GM19397 (cell line): ENCODE data around the gene ZNF716.
"Not testable (repeated sequence)": the region's sequence is repeated elsewhere in the genome, so short reads cannot be mapped to it uniquely, and the experiment has no call there.

Source experiments
- ATAC-seq: cut with Tn5 transposase; IDR thresholded peaks from one replicate; pipeline ENCODE4 v1.9.1; 2021; ENCODE audit warnings: mild to moderate bottlenecking, moderate library complexity; ENCODE audit not compliant: unreplicated experiment

The ZNF716 gene

GRCh38 chr7:57425969-57426628, 23.9 kb upstream of the ZNF716 start:
- ATAC-seq: no peak

DNA sequence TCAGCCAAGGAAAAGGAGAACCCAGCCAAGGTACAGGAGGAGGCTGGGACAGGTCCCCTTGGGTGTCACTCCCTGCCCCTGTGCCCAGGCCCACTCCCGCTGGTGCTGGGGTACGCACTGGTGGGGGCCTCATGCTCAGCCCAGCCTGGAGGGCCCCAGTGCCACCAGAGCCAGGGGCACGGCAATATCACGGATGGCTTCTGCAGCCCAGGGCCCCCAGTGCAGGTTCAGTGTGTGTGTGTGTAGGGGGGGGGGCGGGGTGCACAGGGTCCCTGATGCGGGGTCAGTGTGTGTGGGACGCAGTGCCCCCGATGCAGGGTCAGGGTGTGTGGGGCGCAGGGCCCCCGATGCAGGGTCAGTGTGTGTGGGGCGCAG, 23.4 kb upstream of the ZNF716 start:
- ATAC-seq: no peak

DNA sequence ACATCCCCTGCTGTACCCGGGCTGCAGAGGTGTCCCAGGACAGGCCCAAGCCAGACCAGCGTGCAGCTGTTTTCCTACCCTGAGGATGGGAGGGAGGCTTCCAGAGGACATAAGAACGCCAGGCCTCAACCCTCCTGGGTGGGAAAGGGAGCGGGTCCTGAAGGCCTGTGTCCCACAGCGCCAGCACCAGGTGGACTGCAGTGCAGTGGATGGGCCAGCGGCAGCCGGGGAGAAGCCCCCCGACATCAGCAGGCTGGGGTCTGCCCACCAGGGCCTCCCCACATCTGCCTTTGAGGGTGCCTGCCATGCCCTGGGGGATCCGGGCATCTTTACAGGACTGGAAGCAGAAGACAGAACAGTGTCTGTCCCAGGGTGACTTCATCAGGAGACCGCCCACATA, 22.8 kb upstream of the ZNF716 start:
- ATAC-seq: no peak

- no peak for ATAC-seq
Observed at GRCh38 chr7:57427594-57427993, 22.4 kb upstream of the ZNF716 start.

- no peak for ATAC-seq
Observed at GRCh38 chr7:57432583-57432982, 17.4 kb upstream of the ZNF716 start.

DNA sequence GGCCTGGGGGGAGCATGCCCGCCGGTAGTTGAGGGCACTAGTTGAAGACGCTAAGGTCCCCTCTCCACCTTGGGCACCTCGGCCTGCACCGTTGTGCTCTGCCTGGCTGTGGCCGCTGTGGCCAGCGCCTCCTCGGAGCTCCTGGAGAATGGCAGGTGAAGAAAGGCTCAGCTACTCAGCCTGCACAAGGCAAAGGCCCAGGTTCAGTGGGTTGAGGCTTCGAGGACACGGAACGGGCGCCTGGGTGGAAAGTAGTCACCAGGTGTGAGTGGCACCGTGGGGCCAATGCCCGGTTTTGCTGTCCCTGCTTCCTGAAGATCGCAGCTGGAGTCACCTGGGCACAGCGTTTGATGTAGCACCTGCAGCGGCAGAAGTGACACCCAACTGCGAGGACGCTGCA, 12.4 kb upstream of the ZNF716 start:
- ATAC-seq: no peak

DNA sequence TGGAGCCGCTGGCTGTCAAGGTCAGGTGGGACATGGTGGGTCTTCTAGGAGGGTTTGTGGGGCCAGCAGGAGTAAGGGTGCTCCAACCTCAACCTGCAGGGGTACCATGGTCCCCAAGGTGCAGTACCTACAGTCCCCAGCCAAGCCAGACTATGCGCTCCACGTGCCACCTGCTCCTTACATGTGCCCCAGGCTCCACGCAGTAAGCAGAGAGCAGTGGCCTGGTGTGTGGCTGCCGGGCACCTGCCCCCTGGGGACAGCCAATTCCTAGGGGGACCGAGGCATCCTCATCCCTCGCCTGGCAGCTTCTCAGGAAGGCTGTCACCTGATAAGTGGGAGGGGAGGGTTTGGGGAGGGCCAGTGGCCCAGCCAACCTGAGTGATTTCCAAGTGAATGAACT, 11.7 kb upstream of the ZNF716 start:
- ATAC-seq: no peak

GRCh38 chr7:57443567-57443966, 6.4 kb upstream of the ZNF716 start:
- ATAC-seq: no peak

DNA sequence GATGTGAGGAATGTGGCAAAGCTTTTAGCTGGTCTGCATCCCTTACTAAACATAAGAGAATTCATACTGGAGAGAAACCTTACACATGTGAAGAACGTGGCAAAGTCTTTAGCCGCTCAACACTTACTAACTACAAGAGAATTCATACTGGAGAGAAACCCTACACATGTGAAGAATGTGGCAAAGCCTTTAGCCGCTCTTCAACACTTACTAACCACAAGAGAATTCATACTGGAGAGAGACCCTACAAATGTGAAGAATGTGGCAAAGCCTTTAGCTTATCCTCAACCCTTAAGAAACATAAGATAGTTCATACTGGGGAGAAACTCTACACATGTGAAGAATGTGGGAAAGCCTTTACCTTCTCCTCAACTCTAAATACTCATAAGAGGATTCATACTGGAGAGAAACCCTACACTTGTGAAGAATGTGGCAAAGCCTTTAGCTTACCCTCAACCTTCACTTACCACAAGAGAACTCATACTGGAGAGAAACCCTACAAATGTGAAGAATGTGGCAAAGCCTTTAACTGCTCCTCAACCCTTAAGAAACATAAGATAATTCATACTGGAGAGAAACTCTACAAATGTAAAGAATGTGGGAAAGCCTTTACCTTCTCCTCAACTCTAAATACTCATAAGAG, 19.3 kb downstream of the ZNF716 start:
- ATAC-seq: not testable (repeated sequence)

DNA sequence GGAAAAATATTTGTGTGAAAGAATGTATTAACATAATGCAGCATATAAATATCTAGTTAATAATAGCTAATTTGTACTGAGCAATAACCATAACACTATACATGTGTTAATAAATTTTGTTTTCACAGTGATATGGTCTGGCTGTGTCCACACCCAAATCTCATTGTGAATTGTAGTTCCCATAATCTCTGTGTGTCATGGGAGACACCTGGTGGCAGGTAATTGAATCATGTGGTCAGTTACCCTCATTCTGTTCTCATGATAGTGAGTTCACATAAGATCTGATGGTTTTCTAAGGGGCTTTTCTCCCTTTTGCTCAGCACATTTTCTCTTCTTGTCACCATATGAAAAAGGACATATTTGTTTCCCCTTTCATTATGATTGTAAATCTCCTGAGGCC, 30.3 kb downstream of the ZNF716 start:
- ATAC-seq: not testable (repeated sequence)

DNA sequence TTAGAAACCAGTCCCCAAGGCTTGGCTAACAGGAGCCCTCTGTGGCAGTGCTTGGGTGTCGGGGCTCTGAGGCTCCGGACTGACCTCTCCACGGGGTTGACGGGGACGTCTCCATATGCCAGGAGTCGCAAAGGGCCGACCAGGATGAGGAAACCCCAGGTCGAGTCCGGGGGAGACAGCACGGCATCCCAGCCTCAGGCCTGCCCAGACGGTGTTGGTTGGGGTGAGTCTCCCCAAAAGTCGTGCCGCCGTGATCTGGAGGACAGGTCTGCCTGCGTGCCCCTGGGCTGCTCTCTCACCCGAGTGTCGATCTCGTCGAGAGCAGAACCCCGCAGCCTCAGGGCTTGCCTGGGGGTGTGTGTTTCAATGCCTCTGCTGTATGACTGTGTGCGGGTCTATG, 35.0 kb downstream of the ZNF716 start:
- ATAC-seq: not testable (repeated sequence)

DNA sequence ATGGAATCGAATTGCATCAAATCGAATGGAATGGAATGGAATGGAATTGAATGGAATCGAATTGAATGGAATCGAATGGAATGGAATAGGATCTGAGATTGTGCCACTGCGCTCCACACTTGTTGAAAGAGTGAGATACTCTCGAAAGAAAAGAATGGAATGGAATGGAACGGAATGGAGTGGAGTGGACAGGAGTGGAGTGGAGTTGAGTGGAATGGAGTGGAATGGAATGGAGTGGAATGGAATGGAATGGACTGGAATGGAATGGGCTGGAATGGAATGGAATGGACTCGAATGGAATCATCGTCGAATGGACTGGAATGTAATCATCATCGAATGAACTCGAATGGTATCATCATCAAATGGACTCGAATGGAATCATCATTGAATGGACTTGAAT, 38.0 kb downstream of the ZNF716 start:
- ATAC-seq: no peak

- not testable (repeated sequence) for ATAC-seq
Observed at GRCh38 chr7:57495111-57495510, 45.1 kb downstream of the ZNF716 start.

GRCh38 chr7:57496395-57496794, 46.4 kb downstream of the ZNF716 start:
- ATAC-seq: no peak

GRCh38 chr7:57505176-57505575, 55.2 kb downstream of the ZNF716 start:
- ATAC-seq: no peak
